H1 (cell line): ENCODE data around the gene COL19A1. TPM values are rescaled to one million over a fixed set of nuclear protein-coding genes. Genes with fewer than 3 reads are reported as not detected.

Experiments used
- EP300 ChIP-seq, 2 experiments: IDR thresholded peaks; 1 replicate in 1 of 2; 2 replicates in 1 of 2; pipeline ENCODE4 v1.6.1; 2011 to 2012; ENCODE audit warnings: low read depth in 2 of 2, low read length in 2 of 2, mild to moderate bottlenecking in 2 of 2, borderline replicate concordance in 1 of 2, inconsistent platforms in 1 of 2, moderate library complexity in 1 of 2
- KDM5A ChIP-seq: fragments of 200-600 bp; IDR thresholded peaks from 2 replicates; pipeline ENCODE4 v1.7.1; 2012; ENCODE audit warnings: mild to moderate bottlenecking, low read length, inconsistent platforms, mixed read lengths
- NRF1 ChIP-seq: IDR thresholded peaks from 2 replicates; pipeline ENCODE4 v1.6.1; 2011; ENCODE audit warnings: mild to moderate bottlenecking, low read depth, low read length, improper control_type of control experiment
- POLR2A ChIP-seq, 2 experiments: IDR thresholded peaks; 1 replicate in 1 of 2; 2 replicates in 1 of 2; pipeline ENCODE4 v1.6.1; 2011; ENCODE audit warnings: low read depth in 2 of 2, low read length in 2 of 2, mild to moderate bottlenecking in 2 of 2; ENCODE audit errors: control extremely low read depth in 1 of 2
- TAF7 ChIP-seq: optimal IDR thresholded peaks from 2 replicates; pipeline ENCODE3; 2011; ENCODE audit warnings: low read depth, mild to moderate bottlenecking, inconsistent platforms, low read length, moderate library complexity, borderline replicate concordance
- polyA plus RNA-seq, 7 experiments: library from polyadenylated mRNA; depleted of rRNA in 3 of 7; stranded (reverse) in 5 of 7; unstranded in 2 of 7; fragments of >200 nt in 5 of 7; fragments of 200-250 nt in 2 of 7; gene quantifications; 1 replicate in 5 of 7; 2 replicates in 1 of 7; 4 replicates in 1 of 7; pipeline versions ENCODE4 v1.2.1 to v1.2.3, GENCODE V29; 2011 to 2013; ENCODE audit warnings: missing spikeins in 2 of 7, mixed read lengths in 2 of 7
- total RNA-seq: library from RNA; stranded (reverse); fragmentation: NEBNext Ultra II Directional; extraction: Animal tissue kit (Norgen Biotek cat#: 25700); gene quantifications from 2 replicates; pipeline ENCODE4 v1.2.1, GENCODE V29; 2021

Gene COL19A1
- total and polyA plus RNA-seq, 2 of the 8 experiments (the other 6 are each of a cell fraction or from before 2014, with no cell fraction given): not detected

GRCh38 chr6:69861986-69862385 lies 4.4 kb upstream of the COL19A1 start (continued):
- TF ChIP-seq NRF1 (no peak), POLR2A (IDR thresholded peaks at IDR 0.05; ENCODE audit: control extremely low read depth in 1 of 2, low read depth in 2 of 2, low read length in 2 of 2) (no peak), KDM5A (no peak), TAF7 (no peak), EP300 (IDR thresholded peaks at IDR 0.05; ENCODE audit: borderline replicate concordance in 1 of 2, low read depth in 2 of 2, low read length in 2 of 2) (no peak)
